ENCODE data around the gene TMEM121.
"Not testable (repeated sequence)": the region's sequence is repeated elsewhere in the genome, so short reads cannot be mapped to it uniquely, and the experiment has no call there.

Gene TMEM121

GRCh38 chr14:105571181-105571951 lies 45.0 kb downstream of the TMEM121 start:
- not testable (repeated sequence) for DNase-seq

DNA sequence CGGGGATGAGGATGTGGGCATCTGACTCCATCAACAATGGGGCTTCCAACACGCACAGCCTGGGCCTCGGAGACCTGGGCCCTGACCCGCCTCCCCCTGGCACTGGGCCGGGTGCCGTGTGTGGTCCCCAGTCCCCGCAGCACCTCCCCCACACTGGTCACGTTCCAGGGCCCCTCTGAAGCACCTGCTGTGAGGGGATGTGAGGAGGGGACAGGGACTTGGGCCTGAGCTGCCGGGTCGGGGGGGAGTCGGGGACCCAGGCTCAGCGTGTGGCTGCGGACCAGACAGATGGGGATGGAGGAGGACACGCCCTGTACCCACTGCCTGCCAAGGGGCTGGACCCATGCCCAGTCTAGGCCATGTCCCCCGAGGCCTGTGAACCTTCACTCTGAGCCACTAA lies 45.7 kb downstream of the TMEM121 start:
- DNase-seq = not testable (repeated sequence)

DNA sequence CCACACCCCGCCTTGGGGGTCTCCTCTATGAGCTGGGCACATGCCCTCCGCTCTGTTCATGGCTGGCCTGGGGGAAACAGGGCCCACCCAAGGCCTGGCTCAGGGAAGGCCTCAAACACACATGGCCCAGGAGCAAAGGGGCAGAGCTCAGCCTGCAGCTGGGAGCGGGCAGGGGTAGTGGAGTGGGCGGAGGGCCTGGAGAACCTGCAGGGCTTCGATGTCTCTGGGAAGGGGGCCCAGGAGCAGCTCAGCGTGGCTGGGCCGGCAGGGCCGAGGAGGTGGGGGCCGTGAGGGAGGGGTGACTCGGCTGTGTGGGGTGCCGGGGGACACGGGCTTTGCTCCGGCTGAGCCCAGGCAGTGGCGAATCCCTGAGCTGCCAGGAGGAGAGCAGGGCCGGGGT lies 47.5 kb downstream of the TMEM121 start:
- not testable (repeated sequence) for DNase-seq

DNA sequence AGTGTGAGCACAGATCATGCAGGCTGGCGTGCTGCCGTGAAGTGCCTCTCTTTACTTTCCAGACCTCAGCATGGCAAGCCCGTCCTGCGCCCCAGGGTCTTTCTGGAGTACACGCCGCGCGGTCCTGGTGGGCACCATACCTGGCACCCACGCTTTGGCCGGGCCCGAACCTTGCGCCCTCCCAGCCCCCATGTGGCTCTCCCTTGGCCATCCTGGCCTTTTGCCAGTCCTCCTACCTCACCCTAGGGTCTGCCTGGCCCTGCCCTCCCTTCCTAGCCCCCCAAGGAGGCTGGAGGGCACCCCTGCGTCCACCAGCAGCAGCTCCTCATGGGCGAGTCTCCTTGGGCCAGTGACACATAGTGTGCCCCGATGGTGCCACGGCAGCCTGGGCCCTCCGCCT lies 48.0 kb downstream of the TMEM121 start:
- not testable (repeated sequence) for DNase-seq

DNA sequence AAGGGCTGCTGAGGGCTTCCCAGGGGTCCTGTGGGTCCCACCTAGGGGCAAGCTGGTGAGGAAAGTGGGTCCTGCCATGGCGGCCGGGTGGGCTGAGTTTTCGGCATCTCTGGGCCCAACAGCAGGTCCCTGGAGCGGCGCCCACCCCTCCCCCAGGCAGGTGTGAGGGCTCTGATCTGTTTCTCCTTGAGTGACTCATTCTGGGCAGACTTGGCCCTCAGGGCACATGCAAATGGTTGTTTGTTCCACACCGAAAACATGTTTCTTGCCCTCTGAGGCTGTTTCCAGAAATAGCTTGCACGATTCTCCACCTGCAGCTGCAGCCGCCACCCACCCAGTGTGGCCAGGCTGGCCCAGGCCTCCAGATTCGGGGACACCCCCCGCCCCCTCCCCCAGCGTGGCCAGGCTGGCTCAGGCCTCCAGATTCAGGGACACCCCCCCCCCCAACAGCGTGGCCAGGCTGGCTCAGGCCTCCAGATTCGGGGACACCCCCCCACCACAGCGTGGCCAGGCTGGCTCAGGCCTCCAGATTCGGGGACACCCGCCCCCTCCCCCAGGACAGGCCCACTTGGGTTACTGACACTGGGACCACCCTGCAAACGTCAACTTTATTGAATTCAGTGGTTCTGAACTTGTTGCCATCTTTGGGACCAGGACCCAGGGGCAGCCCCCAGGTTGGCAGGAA lies 48.8 kb downstream of the TMEM121 start:
- DNase-seq = not testable (repeated sequence)

DNA sequence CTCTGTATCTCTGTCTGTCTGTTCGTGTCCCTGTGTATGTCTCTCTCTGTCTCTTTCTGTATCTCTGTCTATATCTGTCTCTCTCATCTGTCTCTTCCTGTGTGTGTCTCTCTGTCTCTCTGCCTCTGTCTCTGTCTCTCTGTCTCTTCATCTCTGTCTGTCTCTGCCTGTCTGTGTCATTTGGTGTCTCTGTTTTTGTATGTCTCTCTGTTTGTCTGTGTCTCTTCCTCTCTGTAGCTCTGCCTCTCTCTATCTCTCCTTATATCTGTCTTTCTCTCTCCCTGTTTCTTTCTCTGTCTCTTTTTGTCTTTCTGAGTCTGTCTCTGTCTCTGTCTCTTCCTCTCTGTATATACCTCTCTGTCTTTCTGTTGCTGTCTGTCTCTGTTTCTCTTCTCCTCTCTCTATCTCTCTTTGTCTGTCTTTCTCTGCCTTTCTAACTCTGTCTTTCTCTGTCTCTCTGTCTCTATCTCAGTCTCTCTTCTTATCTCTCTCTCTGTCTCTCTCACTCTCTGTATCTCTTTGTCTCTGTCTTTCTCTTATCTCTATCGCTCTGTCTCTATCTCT lies 50.2 kb downstream of the TMEM121 start:
- no peak for DNase-seq

DNA sequence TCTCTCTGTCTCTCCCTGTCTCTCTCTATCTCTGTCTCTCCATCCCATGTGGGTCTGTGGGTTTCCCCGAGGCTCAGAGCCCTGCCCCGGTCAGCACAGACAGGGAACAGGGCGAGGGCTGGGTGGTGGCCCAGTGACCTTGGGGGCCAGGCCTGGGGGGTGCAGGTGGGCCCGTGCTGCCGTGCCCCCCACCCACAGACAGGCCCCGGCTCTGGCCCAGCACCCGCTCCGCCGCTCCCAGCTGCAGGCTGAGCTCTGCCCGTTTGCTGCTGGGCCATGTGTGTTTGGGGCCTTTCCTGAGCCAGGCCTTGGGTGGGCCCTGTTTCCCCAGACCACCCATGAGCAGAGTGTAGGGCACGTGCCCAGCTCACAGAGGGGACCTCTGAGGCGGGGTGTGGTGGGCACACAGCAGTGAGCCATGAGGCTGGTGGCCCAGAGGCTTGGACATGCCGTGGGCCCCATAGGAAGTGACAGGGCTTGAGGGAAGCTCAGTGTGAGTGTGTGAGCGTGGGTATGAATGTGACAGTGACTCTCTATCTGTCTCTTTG lies 51.0 kb downstream of the TMEM121 start:
- no peak for DNase-seq

DNA sequence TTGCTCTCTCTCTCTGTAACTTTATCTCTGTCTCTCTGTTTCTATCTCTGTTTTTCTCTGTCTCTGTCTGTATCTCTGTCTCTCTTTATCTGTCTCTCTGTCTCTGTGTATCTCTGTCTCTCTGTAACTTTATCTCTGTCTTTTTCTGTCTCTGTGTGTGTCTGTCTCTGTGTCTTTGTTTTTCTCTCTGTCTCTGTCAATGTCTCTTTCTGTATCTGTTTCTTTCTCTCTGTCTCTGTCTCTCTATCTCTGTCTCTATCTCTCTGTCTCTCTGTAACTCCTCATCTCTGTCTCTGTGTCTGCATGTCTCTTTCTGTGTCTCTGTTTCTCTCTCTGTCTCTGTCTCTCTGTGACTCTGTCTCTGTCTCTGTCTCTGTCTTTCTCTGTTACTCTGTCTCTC lies 51.7 kb downstream of the TMEM121 start:
- DNase-seq = no peak

DNA sequence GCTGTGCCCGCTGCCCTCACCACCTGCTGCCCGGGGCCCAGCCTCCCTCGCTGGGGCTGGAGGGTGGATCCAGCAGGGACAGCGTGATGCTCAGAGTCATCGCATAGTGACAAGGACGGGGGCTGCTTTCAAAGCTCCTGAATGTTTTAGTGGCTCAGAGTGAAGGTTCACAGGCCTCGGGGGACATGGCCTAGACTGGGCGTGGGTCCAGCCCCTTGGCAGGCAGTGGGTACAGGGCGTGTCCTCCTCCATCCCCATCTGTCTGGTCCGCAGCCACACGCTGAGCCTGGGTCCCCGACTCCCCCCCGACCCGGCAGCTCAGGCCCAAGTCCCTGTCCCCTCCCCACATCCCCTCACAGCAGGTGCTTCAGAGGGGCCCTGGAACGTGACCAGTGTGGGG lies 52.8 kb downstream of the TMEM121 start:
- not testable (repeated sequence) for DNase-seq
